ENCODE measurements around the gene TEX14. TPM values are rescaled to one million over a fixed set of nuclear protein-coding genes. Genes with fewer than 3 reads are reported as not detected.

Gene TEX14
- polyA plus RNA-seq, 3 donors: 0.25 TPM; not detected in 2

DNA sequence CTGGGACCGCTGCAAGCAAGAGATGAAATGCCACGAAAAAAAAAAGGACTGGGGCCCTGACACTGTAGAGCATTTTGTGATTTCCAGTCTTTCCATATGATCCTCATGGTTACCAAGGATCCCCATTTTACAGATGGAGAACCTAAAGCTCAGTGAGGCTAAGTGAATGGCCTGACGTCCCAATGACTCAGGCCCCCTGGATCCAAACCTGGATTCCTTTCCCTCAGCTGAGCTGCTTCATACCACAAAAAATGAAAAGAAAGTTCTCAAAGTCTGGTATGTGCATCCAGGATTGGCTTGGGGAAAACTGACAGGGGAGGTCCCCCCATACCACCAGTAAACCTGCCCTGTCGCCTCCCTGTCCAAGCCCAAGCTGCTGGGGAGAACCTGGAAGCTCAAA is 80.5 kb downstream of the TEX14 start:
- no peak overlapping the region for H3K9ac ChIP-seq (ENCODE audit: insufficient read depth, low read length, poor library complexity, severe bottlenecking)
- no peak overlapping the region for H3K27ac ChIP-seq (ENCODE audit: low read depth in 1 of 2, low read length in 2 of 2)
- Mint-ChIP-seq H3K9me3 (no peaks in the 10 kb centered on the region), H3K36me3 (no peaks in the 10 kb centered on the region), H3K4me1 (peaks cover 18% of the 10 kb centered on the region), H3K27me3 (ENCODE audit: low read depth in 3 of 3) (peaks cover 0 to 3% (median 1%) of the 10 kb centered on the region in 3 donors), H3K4me3 (no peak overlapping the region), H3K27ac (no peak overlapping the region)
- no peaks in the 10 kb centered on the region for H3K9me3 ChIP-seq (replicated peaks in 1 of 2; ENCODE audit: control insufficient read depth in 1 of 2, insufficient read depth in 1 of 2, low read length in 2 of 2)
- H3K36me3 ChIP-seq (replicated peaks in 1 of 2; ENCODE audit: control insufficient read depth in 1 of 2, insufficient read depth in 2 of 2, low read length in 2 of 2): no peaks in the 10 kb centered on the region
- intact Hi-C loops (cut with micrococcal nuclease): no loop called here
- TF ChIP-seq, protein P1, sequence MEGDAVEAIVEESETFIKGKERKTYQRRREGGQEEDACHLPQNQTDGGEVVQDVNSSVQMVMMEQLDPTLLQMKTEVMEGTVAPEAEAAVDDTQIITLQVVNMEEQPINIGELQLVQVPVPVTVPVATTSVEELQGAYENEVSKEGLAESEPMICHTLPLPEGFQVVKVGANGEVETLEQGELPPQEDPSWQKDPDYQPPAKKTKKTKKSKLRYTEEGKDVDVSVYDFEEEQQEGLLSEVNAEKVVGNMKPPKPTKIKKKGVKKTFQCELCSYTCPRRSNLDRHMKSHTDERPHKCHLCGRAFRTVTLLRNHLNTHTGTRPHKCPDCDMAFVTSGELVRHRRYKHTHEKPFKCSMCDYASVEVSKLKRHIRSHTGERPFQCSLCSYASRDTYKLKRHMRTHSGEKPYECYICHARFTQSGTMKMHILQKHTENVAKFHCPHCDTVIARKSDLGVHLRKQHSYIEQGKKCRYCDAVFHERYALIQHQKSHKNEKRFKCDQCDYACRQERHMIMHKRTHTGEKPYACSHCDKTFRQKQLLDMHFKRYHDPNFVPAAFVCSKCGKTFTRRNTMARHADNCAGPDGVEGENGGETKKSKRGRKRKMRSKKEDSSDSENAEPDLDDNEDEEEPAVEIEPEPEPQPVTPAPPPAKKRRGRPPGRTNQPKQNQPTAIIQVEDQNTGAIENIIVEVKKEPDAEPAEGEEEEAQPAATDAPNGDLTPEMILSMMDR (IDR thresholded peaks at IDR 0.05): no peak
- 97% methylated on average over 3 of the region's 4 CpGs for WGBS (ENCODE audit: insufficient coverage)
- H2AFZ ChIP-seq (ENCODE audit: insufficient read depth, low read depth, low read length, poor library complexity, severe bottlenecking): no peak overlapping the region
- H3K4me1 ChIP-seq (ENCODE audit: control insufficient read depth in 1 of 2, insufficient read depth in 2 of 2, low read length in 2 of 2): peaks cover 10 to 11% of the 10 kb centered on the region in 2 donors
- no peaks in the 10 kb centered on the region for H4K20me1 ChIP-seq (ENCODE audit: insufficient read depth, low read length)
- DNase-seq: no peak
- no peak overlapping the region for H3K4me2 ChIP-seq (replicated peaks; ENCODE audit: extremely low read depth, low read length, poor library complexity, severe bottlenecking)
- no peak overlapping the region for H3K4me3 ChIP-seq (replicated peaks in 1 of 3; ENCODE audit: low read depth in 2 of 3, low read length in 3 of 3)
- H3K79me2 ChIP-seq (ENCODE audit: insufficient read depth, low read length): no peaks in the 10 kb centered on the region
- no peaks in the 10 kb centered on the region for H3K27me3 ChIP-seq (ENCODE audit: control insufficient read depth in 2 of 2, insufficient read depth in 2 of 2, low read length in 2 of 2)

DNA sequence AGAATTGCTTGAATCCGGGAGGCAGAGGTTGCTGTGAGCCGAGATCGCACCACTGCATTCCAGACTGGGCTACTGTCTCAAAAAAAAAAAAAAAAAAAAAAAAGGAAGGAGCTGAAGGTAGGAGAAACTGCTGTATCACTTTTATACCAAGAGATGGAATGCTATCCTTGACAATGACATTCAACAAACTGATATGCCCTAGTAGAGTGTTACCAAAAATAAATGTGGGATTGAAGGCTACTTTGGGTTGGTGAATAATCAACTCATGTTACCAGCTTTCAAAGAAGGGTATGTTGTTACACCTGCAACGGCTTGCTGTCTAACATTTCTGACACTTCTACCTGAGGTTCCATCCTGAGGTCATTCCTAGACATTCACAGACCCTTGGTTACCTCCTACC is 84.9 kb downstream of the TEX14 start:
- Histone ChIP-seq H3K4me2 (replicated peaks; ENCODE audit: extremely low read depth, low read length, poor library complexity, severe bottlenecking) (no peak overlapping the region), H3K4me3 (replicated peaks in 1 of 3; ENCODE audit: low read depth in 2 of 3, low read length in 3 of 3) (no peak overlapping the region), H3K4me1 (ENCODE audit: control insufficient read depth in 1 of 2, insufficient read depth in 2 of 2, low read length in 2 of 2) (peaks cover 0 to 3% of the 10 kb centered on the region in 2 donors), H3K9me3 (replicated peaks in 1 of 2; ENCODE audit: control insufficient read depth in 1 of 2, insufficient read depth in 1 of 2, low read length in 2 of 2) (no peaks in the 10 kb centered on the region), H2AFZ (ENCODE audit: insufficient read depth, low read depth, low read length, poor library complexity, severe bottlenecking) (no peak overlapping the region), H4K20me1 (ENCODE audit: insufficient read depth, low read length) (no peaks in the 10 kb centered on the region), H3K9ac (ENCODE audit: insufficient read depth, low read length, poor library complexity, severe bottlenecking) (no peak overlapping the region), H3K36me3 (replicated peaks in 1 of 2; ENCODE audit: control insufficient read depth in 1 of 2, insufficient read depth in 2 of 2, low read length in 2 of 2) (no peaks in the 10 kb centered on the region), H3K27ac (ENCODE audit: low read depth in 1 of 2, low read length in 2 of 2) (no peak overlapping the region), H3K27me3 (ENCODE audit: control insufficient read depth in 2 of 2, insufficient read depth in 2 of 2, low read length in 2 of 2) (no peaks in the 10 kb centered on the region), H3K79me2 (ENCODE audit: insufficient read depth, low read length) (no peaks in the 10 kb centered on the region)
- Mint-ChIP-seq H3K36me3 (no peaks in the 10 kb centered on the region), H3K4me3 (no peak overlapping the region), H3K4me1 (peaks cover 7% of the 10 kb centered on the region), H3K27ac (no peak overlapping the region), H3K27me3 (ENCODE audit: low read depth in 3 of 3) (peaks cover 1 to 3% (median 2%) of the 10 kb centered on the region in 3 donors), H3K9me3 (peaks cover 0 to 2% (median 0%) of the 10 kb centered on the region in 7 donors)
- no peak for DNase-seq
- intact Hi-C loops (cut with micrococcal nuclease): no loop called here
- WGBS (ENCODE audit: insufficient coverage): 100% methylated on average over 1 of the region's 4 CpGs
- TF ChIP-seq, protein P1 (IDR thresholded peaks at IDR 0.05): no peak
